ENCODE measurements around the gene FAM120A.

GRCh38 chr9:93596399-93596798, 144.9 kb downstream of the FAM120A start:
- TF ChIP-seq ZNF219 (CRISPR knock-in tag; IDR thresholded peaks at IDR 0.05; ENCODE audit: borderline replicate concordance) (no peak), E2F1 (CRISPR knock-in tag; IDR thresholded peaks at IDR 0.05) (no peak), CTCF (IDR thresholded peaks at IDR 0.05) (no peak), ZBTB43 (CRISPR knock-in tag; IDR thresholded peaks at IDR 0.05) (no peak), JUN (CRISPR knock-in tag; IDR thresholded peaks at IDR 0.05) (no peak), USF1 (CRISPR knock-in tag; IDR thresholded peaks at IDR 0.05) (no peak), FOXP4 (CRISPR knock-in tag; IDR thresholded peaks at IDR 0.05) (no peak), ATF3 (CRISPR knock-in tag; conservative IDR thresholded peaks at IDR 0.05) (no peak), MXD4 (CRISPR knock-in tag; IDR thresholded peaks at IDR 0.05; ENCODE audit: borderline replicate concordance) (no peak), ZSCAN18 (CRISPR knock-in tag; IDR thresholded peaks at IDR 0.05) (no peak), MAX (CRISPR knock-in tag; IDR thresholded peaks at IDR 0.05) (no peak), ZNF425 (CRISPR knock-in tag; conservative IDR thresholded peaks at IDR 0.05) (no peak), USF2 (CRISPR knock-in tag; IDR thresholded peaks at IDR 0.05) (no peak)

Measured in WTC11 (cell line).